Measurements from ENCODE around the gene CEP85. TPM values are rescaled to one million over a fixed set of nuclear protein-coding genes. Genes with fewer than 3 reads are reported as not detected.
"Not testable (repeated sequence)": the region's sequence is repeated elsewhere in the genome, so short reads cannot be mapped to it uniquely, and the experiment has no call there.

CEP85 gene
- total and polyA plus RNA-seq, 9 of the 15 experiments (the other 6 are each of a cell fraction or from before 2014, with no cell fraction given) = 42.1 to 140 (median 92.6) TPM

DNA sequence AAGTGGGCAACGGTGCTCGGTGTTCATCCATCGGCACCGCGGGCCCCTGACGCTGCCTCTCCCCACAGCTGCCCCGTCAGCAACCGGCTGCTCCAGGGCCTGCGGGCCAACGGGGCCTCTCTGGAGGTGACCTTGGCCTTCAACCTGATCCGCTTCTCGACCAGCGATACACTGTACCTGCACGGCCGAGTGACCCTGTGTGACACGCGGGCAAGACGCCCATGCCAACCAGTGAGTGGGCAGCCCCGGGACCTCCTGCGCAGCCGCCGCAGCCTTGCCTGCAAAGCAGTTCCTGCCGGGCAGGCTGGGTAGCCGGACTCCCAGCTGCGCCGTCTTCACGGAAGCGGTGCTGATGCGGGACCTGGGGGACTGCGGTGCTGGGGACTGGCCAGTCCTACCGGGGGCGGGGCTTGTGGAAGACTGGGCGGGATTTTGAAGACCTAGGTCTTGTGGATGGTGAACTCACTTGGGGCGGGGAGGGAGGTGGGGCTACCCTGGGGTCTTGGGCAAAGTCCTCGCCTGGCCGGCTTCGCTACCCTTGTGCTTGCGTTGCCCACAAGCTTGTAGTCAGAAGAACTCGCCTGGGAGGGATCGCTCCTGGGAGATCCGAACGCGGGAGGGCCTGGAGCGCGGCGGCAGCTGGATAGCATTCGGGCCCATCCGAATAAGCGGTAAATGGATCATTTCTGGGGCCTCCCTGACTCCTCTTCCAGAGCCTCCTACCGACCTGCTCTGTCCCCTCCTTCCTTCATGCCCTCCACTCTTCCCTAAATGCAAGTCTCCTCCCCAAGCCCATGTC lies 8.8 kb upstream of the CEP85 start:
- CTCF ChIA-PET (ENCODE audit: low intra/inter-chr PET ratio) = no interaction called here
- no peaks in the 10 kb centered on the region for H3K27me3 ChIP-seq (ENCODE audit: control insufficient read depth in 2 of 2, insufficient read depth in 2 of 2, low read length in 2 of 2)
- H3K4me3 ChIP-seq = no peak overlapping the region
- H3K9me3 ChIP-seq (replicated peaks; ENCODE audit: control insufficient read depth, insufficient read depth, low read depth, low read length) = no peaks in the 10 kb centered on the region
- ATAC-seq = peak; percentile 64
- 86% methylated on average over 42 of the region's 50 CpGs for WGBS (ENCODE audit: insufficient coverage, low coverage, missing lambda C conversion rate)
- no peak overlapping the region; the same call in 1 of the 2 replicates for H2AFZ ChIP-seq (ENCODE audit: low read depth, low read length)
- DNase-seq (ENCODE audit: extremely low read depth in 1 of 4, low spot score in 3 of 4) = peak in 1 of 4 experiments; percentile 19
- peak overlapping the region in 1 of 2 experiments; percentile 43; a peak in 1 of 4 replicates for H3K9ac ChIP-seq (ENCODE audit: insufficient read depth in 1 of 2, low read depth in 2 of 2, low read length in 2 of 2)
- no peaks in the 10 kb centered on the region for H4K20me1 ChIP-seq (replicated peaks; ENCODE audit: control insufficient read depth, insufficient read depth, low read length)
- TF ChIP-seq TAF1 (IDR thresholded peaks at IDR 0.05; ENCODE audit: control insufficient read depth, extremely low read depth, insufficient read depth, low read length, severe bottlenecking) (no peak), CEBPB (tag; IDR thresholded peaks at IDR 0.05) (no peak), ZNF232 (CRISPR knock-in tag; IDR thresholded peaks at IDR 0.05) (no peak), CREB3L1 (IDR thresholded peaks at IDR 0.05; ENCODE audit: borderline replicate concordance, low read depth) (no peak), RAD21 (CRISPR knock-in tag; conservative IDR thresholded peaks at IDR 0.05 in 1 of 2, IDR thresholded peaks at IDR 0.05 in 1 of 2) (no peak), ESRRA (IDR thresholded peaks at IDR 0.05; ENCODE audit: borderline replicate concordance, low read depth) (no peak), HBP1 (CRISPR knock-in tag; IDR thresholded peaks at IDR 0.05) (no peak), ZNF134 (CRISPR knock-in tag; conservative IDR thresholded peaks at IDR 0.05) (no peak), HNRNPL (IDR thresholded peaks at IDR 0.05; ENCODE audit: low read depth, low read length) (peak; percentile 45; the same call in 1 of the 2 replicates)
- H3K27ac ChIP-seq (ENCODE audit: extremely low read depth, low read depth, low read length) = no peak overlapping the region
- intact Hi-C loops (cut with micrococcal nuclease) = no loop called here
- H3K9me1 ChIP-seq (ENCODE audit: control insufficient read depth, insufficient read depth, low read length) = no peaks in the 10 kb centered on the region
- no peaks in the 10 kb centered on the region for H3K79me2 ChIP-seq (ENCODE audit: control insufficient read depth, insufficient read depth, low read length)
- BruUV-seq (replicated peaks) = no TSS peak
- in situ Hi-C loops (cut with MboI) = no loop called here
- no peaks in the 10 kb centered on the region for H3K36me3 ChIP-seq (ENCODE audit: control insufficient read depth, insufficient read depth, low read length)
- H3K4me1 ChIP-seq (replicated peaks in 1 of 2; ENCODE audit: control insufficient read depth in 2 of 2, insufficient read depth in 2 of 2, low read length in 2 of 2) = peaks cover 0 to 17% of the 10 kb centered on the region in 2 experiments; a peak in 3 of 5 replicates
- POLR2A ChIA-PET = no interaction called here
- H3K4me2 ChIP-seq (ENCODE audit: insufficient read depth, low read length) = no peak overlapping the region
- no peak for FAIRE-seq

DNA sequence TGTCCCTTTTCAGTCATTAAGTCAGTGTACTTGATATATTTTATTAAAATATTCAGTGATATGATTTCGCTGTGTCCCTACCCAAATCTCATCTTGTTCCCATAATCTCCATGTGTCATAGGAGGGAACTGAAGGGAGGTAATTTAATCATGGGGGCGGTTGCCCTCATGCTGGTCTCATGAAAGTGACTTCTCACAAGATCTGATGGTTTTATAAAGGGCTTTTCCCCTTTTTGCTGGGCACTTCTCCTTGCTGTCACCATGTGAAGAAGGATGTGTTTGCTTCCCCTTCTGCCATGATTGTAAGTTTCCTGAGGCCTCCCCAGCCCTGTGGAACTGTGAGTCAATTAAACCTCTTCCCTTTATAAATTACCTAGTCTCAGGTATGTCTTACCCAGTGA lies 3.3 kb upstream of the CEP85 start:
- H3K4me1 ChIP-seq (replicated peaks in 1 of 2; ENCODE audit: control insufficient read depth in 2 of 2, insufficient read depth in 2 of 2, low read length in 2 of 2); H4K20me1 ChIP-seq (replicated peaks; ENCODE audit: control insufficient read depth, insufficient read depth, low read length); H2AFZ ChIP-seq (ENCODE audit: low read depth, low read length); ATAC-seq; H3K9me3 ChIP-seq (replicated peaks; ENCODE audit: control insufficient read depth, insufficient read depth, low read depth, low read length); H3K4me2 ChIP-seq (ENCODE audit: insufficient read depth, low read length); in situ Hi-C loops (cut with MboI); H3K36me3 ChIP-seq (ENCODE audit: control insufficient read depth, insufficient read depth, low read length); H3K27ac ChIP-seq (ENCODE audit: extremely low read depth, low read depth, low read length); CTCF ChIA-PET (ENCODE audit: low intra/inter-chr PET ratio); BruUV-seq (replicated peaks); DNase-seq (ENCODE audit: extremely low read depth in 1 of 4, low spot score in 3 of 4); H3K9ac ChIP-seq (ENCODE audit: insufficient read depth in 1 of 2, low read depth in 2 of 2, low read length in 2 of 2); H3K9me1 ChIP-seq (ENCODE audit: control insufficient read depth, insufficient read depth, low read length); H3K4me3 ChIP-seq; FAIRE-seq; H3K27me3 ChIP-seq (ENCODE audit: control insufficient read depth in 2 of 2, insufficient read depth in 2 of 2, low read length in 2 of 2): not testable (repeated sequence)
- POLR2A ChIA-PET = interaction anchor here (0.6 to 1.2 kb wide), 3 partner anchors 14 to 662 kb away, joined by 3 read pairs; no protein-coding TSS in a partner anchor
- peaks cover 21% of the 10 kb centered on the region for H3K79me2 ChIP-seq (ENCODE audit: control insufficient read depth, insufficient read depth, low read length)
- intact Hi-C loops (cut with micrococcal nuclease) = loop anchor here (5.0 kb wide), 1 partner anchor 368 kb away; no protein-coding TSS in a partner anchor
- 60% methylated on average over 2 of the region's 2 CpGs for WGBS (ENCODE audit: insufficient coverage, low coverage, missing lambda C conversion rate)

Measured in K562 (cell line).